ENCODE data around the gene SPOCK3.
"Not testable (repeated sequence)": the region's sequence is repeated elsewhere in the genome, so short reads cannot be mapped to it uniquely, and the experiment has no call there.

The SPOCK3 gene

DNA sequence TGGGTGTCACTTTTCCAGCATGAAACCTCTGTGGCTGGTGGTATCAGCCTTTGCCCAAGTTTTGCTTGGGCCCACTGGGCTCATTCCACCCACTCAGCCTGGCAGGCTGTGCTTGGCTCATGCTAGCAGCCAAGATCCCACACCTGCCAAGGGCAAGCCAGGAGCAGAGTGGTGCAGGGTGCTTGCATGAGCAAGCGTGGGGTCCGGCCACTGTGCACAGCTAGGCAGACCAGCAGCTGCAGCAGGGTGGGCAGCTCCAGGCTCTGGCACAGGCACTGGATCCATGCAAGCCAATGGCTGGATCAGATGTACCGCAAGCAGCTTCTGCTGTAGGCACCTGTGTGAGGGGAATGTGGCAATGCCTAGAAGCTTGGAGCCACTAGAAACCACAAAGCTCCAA lies 253.9 kb downstream of the SPOCK3 start:
- DNase-seq (ENCODE audit: extremely low spot score, insufficient read length, low read depth), result no peak
- FAIRE-seq, result no peak

DNA sequence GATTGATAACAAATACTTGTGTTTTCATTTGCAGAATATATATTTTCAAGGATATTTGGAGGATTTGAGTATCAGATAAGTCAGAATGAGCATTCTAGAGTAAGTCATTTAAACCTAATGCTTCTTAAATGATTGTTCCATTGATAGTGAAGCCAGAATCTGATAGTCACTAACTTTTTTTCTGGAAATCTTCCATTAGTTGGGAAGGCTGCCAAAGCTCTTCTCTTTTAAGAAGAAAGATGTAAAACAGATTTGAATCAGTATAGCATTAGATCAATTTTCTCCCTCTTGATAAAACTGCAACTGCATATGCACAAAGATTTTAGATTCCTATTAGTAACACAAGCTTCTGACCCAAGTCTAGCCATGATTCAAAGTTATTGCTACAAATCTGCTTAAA lies 256.7 kb downstream of the SPOCK3 start:
- DNase-seq (ENCODE audit: extremely low spot score, insufficient read length, low read depth) (no peak), FAIRE-seq (no peak)

DNA sequence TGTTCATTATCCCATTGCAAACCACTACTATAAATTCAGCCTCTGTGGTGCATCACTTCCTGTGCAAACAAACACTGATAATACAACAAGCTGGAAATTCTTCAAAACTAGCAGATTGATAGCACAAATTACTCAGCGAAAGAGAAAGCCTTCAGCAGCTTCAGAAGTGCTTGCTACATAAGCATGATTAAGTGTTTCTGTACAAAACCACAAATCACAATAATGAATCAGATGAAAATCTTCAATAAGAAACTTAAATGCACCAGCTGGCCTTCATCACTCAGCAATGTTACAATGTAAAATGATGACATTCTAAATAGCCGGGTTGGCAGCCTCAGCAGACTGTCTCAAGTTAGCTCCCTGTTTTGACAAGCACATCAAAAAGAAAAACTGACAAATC lies 262.2 kb downstream of the SPOCK3 start:
- FAIRE-seq, result no peak
- no peak for DNase-seq (ENCODE audit: extremely low spot score, insufficient read length, low read depth)

DNA sequence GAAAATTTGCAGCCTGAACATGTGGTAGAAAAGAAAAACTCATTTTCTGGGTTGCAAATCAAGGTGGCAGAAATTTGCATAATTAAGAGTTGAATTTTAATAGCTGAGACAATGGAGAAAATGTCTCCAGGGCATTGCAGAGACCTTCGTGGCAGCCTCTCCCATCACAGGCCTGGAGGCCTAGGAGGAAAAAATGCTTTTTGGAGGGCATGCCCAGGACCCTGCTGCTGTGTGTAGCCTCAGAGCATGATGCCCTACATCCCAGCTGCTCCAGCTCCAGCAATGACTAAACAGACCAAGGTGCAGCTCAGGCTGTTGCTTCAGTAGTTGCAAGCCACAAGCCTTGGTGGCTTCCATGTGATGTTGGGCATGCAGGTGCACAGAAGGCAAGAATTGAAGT lies 266.1 kb downstream of the SPOCK3 start:
- not testable (repeated sequence) for DNase-seq (ENCODE audit: extremely low spot score, insufficient read length, low read depth); FAIRE-seq

DNA sequence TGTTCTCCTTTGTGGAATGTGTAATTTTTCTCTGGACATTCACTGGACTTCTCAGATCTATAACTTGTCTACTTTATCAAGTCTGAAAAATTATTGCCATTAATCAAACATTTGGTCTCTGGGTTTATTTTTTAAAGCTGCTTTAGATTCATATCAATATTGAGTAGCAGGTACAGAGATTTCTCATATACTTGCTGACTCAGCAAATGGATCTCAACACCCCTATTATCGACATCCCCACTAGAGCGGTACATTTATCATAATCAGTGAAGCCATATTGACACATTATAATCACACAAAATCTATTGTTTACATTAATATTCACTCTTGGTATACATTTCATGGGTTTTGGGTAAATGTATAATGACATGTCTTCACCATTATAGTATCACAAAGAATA lies 268.7 kb downstream of the SPOCK3 start:
- DNase-seq (ENCODE audit: extremely low spot score, insufficient read length, low read depth) (no peak), FAIRE-seq (no peak)

DNA sequence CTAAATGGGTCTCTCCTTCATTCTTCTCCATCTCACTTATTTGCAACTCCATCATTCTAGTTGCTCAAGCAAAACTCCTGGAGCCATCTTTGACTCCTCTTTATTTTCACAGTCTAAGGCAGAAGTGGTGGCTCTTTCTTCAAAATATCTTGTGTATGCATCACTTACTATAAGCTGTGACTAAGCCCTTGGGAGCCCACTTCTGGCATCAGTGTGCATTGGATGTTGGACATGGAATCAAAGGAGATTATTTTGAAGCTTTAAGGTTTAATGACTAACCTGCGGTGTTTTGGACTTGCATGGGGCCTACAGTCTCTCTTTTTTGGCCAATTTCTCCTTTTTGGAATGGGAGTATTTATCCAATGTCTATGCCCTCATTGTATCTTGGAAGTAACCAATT lies 276.8 kb downstream of the SPOCK3 start:
- no peak for FAIRE-seq
- DNase-seq (ENCODE audit: extremely low spot score, insufficient read length, low read depth), result no peak

DNA sequence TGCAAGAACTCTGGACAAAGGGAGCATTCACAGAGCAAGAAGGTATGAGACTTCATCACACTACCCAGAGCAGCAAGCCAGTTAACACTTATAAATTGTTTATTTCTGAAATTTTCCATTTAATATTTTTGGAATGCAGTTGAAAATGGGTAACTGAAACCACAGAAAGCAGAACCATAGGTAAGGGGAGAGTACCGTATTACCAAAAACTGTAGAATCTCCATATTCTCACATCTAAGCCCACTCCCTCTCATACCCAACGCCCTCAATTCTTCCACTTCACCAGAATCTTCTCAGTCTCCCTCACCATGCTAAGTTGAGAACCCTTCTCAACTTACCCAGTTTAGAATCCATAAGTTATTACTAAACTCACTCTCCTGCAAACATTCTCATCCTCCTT lies 277.8 kb downstream of the SPOCK3 start:
- DNase-seq (ENCODE audit: extremely low spot score, insufficient read length, low read depth), result no peak
- no peak for FAIRE-seq

DNA sequence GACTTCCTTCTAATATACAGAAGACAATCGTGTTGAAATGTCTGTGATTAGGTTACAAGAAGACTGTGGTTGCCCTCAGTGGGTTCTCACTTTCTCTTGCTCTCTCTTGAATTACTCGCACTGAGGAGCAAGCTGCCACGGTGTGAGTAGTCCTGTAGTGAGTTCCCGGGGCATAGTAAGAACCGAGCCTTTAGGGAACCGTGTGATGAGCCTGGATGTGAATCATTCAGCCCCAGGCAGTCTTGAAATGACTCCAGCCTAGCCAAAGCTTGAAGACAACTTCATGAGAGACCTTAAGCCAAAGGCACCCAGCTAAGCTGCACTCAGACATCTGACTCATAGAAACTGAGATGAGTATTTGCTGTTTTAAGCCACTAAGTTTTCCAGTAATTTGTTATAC lies 292.7 kb downstream of the SPOCK3 start:
- no peak for FAIRE-seq
- no peak for DNase-seq (ENCODE audit: extremely low spot score, insufficient read length, low read depth)

DNA sequence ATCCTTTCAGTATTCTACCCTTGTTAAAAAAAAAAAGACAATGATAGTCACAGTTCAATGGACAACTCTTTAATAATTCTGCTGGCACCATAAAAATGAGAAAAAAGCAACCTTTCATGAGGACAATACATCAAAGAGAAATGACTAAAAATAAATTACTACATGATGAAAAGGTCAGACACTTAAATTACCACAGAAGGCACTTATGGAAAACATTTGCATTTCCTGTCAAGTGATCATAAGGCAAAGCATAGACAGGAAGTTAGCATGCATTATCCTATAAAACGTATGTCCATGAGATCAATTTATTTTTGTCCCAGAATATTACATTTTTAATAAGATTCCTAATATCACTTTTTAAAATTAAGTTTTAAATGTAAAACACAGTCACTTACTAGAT lies 303.8 kb downstream of the SPOCK3 start:
- no peak for FAIRE-seq
- DNase-seq (ENCODE audit: extremely low spot score, insufficient read length, low read depth), result no peak

DNA sequence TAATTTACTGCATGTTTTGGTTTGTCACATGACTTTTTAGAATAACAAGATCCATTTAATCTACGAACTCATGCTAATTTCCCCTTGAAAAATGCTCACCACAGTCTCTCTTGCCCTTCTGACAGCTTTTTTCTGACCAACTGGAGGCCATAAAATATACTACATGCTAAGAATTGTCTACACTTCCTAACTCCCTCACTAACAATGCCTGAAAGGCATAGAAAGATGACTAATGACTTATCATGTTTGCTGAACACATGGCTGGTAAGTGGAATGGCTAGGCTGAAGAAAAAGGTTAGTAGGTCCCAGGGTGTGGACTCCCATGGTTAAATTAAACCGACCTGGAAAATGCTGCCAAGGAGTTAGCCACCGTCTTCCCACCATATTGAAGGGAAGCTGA lies 309.9 kb downstream of the SPOCK3 start:
- DNase-seq (ENCODE audit: extremely low spot score, insufficient read length, low read depth) (no peak), FAIRE-seq (no peak)

DNA sequence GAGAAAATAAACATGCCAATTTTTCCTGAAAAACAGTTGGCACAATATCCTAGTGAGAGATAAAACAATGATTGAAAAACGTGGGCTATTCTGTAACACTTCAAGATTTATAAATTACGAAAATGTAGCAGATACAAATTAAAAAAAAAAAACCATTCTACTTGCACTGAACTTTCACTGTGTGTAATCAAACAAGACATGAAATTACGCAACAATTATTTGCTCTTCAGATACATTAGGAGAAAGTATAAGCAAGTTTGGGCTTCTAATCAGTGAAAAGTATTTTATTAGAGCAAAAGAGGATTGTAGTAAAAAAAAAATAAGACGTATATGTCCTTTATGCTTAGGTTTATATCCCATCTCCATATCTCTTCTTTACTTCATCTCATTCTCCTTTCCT lies 320.4 kb downstream of the SPOCK3 start:
- no peak for DNase-seq (ENCODE audit: extremely low spot score, insufficient read length, low read depth)

DNA sequence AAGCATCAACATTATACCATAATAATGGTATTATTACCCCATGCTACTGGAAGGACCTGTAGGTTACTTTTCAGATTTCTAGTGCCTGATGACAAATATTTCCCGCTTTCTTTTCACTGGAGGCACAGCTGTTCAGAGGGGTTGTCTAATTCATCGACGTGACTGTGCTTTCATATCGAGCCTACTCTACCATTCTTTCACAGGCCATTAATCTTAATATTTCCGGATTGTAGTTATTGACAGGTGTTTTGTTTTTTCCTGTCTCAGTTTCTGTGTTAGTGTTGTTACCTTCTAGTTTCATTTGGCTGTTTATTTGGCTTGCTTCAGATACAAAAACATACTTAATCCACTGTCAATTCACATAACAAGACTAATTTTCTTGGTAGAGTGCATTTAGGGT lies 330.9 kb downstream of the SPOCK3 start:
- no peak for FAIRE-seq
- no peak for DNase-seq (ENCODE audit: extremely low spot score, insufficient read length, low read depth)

More for the DNA sequence above, 320.4 kb downstream of the SPOCK3 start:
- FAIRE-seq, result no peak

DNA sequence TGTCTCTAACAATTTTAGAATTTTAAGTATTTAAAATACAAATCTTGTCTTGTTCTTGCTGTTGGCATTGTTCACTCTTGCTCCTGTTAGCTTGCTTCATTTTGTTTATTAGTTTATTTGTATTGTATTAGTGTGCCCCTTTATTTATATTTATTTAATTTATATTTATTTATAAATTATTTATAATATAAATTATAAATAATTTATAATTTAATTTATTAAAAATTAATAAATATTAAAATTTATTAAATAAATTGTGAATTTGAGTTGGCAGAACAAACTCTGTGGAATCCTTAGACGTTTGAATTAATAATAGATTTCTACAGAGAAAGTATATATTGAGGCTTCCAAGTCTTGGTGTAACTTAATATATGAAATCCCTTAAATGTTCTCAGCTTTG lies 331.4 kb downstream of the SPOCK3 start:
- FAIRE-seq, result no peak
- no peak for DNase-seq (ENCODE audit: extremely low spot score, insufficient read length, low read depth)

DNA sequence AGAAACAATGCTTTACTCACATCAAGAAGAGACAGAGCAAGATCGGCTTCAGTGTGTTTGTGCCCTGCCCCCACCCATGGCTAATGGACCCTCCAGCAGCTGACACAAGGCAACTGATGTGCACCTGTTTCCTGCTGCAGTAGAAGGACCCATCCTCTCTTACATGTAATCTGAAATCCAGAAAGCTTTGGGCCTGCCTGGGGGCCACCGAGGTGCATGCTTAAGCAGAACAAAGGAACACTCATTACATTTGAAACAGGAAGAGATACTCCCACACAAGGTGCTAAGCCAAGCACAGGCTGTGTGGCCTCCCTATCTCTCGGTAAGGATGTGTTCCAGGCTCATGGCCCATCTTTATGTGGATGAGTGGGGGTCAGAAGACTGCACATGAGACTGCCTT lies 338.0 kb downstream of the SPOCK3 start:
- FAIRE-seq, result no peak
- no peak for DNase-seq (ENCODE audit: extremely low spot score, insufficient read length, low read depth)

DNA sequence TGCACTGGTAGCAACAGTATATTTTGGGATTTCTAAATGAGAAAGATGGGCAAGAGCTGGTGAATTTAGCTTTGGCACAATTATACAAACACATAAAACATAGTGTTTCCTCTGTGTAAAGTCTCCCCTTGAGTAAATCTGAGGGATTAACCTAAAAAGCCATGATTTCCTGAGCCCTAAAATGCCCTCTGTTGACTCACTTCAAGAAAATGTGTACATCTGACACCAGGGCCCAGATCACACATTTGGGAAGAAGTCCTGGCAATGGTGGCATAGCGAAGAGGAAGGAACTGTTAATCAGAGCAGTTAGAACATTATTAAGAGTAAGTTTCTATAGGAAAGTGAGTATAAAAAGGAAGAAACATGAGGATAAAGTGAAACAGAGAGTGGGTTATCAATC lies 338.5 kb downstream of the SPOCK3 start:
- FAIRE-seq (no peak), DNase-seq (ENCODE audit: extremely low spot score, insufficient read length, low read depth) (no peak)

DNA sequence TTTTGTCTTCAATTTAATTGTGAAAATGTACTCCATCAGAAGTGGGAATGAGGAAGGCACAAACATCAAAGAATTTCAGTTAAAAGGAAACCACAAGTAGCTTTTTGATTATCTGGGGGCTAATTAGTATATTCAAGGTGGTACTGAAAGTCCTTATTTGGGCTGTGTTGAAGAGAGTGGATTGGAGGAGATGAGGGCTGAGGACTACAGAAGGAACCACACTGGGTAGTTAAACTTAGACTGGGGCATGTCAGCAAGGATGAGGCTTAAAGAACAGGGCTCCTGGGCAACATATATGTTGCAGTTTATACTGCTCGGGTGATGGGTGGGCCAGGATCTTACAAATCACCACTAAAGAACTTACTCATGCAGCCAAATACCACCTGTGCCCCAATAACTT lies 346.8 kb downstream of the SPOCK3 start:
- DNase-seq (ENCODE audit: extremely low spot score, insufficient read length, low read depth) (no peak), FAIRE-seq (no peak)

DNA sequence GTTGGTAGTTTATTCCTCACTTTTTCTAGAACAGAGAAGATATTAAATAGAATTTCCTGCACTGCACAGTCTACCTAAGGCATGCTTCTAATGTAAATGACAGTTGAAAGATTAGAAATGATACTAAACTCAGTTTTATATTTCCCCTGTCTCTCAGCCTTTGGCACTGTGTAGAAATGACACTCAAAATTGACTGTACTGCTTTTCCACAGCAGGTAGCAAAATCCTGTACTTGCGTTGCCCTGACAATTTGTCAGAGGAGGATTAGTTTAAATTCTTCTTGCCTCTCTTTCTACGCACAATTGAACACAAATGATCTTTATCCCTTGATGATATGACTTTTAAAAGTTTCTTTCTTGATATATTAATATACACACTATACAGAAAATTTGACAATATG lies 347.6 kb downstream of the SPOCK3 start:
- no peak for FAIRE-seq
- DNase-seq (ENCODE audit: extremely low spot score, insufficient read length, low read depth), result no peak

DNA sequence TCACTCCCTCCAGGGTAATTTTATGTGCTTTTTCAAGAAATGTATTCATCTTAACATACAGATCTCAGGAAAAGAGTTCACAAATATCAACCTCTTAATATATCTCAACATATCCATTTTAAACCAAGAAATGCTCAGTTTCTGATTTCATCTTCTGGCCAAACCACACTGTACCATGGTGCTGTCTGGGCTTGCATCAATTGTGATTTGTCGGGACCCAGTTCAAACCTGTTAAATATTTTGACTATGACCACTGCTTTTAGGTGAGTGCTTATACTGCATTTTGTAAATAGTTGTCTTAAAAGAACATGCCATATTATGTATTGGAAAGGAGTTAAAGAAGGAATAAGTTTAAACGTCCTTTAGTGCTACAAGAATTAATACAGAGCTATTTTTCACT lies 352.1 kb downstream of the SPOCK3 start:
- no peak for DNase-seq (ENCODE audit: extremely low spot score, insufficient read length, low read depth)
- FAIRE-seq, result no peak

DNA sequence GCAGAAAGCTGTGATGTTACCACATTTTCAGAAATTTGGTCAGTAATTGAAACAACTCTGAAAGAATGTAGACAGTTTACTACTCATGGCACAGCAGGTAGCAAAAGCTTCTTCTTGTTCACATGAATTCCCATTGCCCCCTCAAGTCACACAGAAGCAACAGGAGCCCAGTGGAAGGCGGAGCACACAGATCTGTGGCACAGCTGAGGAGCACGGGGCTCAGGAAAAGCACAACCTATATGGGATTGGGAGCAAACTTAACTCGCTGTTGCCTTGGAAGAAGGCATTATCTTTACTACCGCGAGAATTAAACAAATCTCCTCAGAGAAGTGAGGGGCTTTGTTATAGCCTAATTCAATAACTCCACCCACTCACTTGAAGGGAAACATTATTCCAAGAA lies 358.5 kb downstream of the SPOCK3 start:
- no peak for DNase-seq (ENCODE audit: extremely low spot score, insufficient read length, low read depth)
- FAIRE-seq, result no peak

DNA sequence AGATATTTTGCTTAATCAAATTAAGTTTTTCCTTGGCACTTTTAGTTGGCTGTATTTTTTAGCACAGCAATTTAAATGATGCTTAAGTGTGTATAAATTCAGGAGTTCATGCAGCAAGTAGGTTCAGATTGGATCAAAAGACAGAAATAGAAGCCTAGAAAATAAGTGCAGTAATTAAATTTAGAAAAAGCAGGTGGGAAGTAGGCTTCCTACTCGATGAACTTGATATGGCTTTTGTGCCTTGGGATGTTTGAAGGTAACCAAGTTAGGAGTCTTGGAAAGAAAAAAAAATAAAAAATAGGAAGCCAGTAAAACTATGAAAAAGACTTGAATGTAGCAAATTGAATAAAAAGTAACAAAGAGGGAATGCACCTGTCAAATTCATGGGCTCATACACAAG lies 372.3 kb downstream of the SPOCK3 start:
- no peak for FAIRE-seq
- no peak for DNase-seq (ENCODE audit: extremely low spot score, insufficient read length, low read depth)

DNA sequence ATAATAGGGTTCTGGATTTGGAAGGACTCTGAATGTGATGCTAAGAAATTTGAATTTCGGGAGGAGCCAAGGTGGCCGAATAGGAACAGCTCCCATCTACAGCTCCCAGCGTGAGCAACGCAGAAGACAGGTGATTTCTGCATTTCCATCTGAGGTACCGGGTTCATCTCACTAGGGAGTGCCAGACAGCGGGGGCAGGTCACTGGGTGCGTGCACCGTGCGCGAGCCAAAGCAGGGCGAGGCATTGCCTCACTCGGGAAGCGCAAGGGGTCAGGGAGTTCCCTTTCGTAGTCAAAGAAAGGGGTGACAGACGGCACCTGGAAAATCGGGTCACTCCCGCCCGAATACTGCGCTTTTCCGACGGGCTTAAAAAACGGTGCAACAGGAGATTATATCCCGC lies 383.9 kb downstream of the SPOCK3 start:
- FAIRE-seq; DNase-seq (ENCODE audit: extremely low spot score, insufficient read length, low read depth): not testable (repeated sequence)

DNA sequence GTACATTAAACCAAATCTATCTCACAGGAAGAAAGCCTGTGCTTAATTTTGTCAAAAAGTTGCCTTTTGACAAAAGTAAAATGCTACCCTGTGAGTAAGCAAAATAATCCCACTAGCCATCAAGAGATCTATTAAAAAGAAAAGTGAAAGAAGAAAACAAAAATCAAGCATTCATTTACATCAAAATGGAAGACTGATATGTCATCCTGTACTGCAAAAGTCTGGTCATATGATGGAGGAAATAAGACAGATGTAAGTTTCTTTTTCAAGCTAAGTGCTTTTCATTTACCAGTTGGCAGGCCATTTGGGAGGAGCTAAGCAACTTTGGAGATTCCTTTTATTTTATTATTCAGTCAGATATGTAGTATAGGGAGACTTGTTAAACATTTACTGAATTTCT lies 387.4 kb downstream of the SPOCK3 start:
- DNase-seq (ENCODE audit: extremely low spot score, insufficient read length, low read depth), result no peak
- no peak for FAIRE-seq

DNA sequence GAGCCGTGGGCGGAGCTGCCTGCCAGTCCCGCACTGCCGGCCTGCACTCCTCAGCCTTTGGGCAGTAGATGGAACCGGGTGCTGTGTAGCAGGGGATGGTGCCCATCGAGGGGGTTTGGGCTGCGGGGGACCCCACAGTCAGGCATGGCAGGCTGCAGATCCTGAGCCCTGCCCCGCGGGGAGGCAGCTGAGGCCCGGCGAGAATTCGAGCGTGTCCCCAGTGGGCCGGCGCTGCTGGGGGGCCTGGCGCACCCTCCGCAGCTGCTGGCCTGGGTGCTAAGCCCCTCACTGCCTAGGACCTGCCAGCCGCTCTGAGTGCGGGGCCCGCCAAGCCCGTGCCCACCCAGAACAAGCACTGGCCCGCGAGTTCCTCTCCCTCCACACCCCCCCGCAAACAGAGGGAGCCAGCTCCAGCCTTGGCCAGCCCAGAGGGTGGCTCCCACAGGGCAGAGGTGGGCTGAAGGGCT lies 391.5 kb downstream of the SPOCK3 start:
- DNase-seq (ENCODE audit: extremely low spot score, insufficient read length, low read depth) (no peak), FAIRE-seq (no peak)

Data from GM18507 (cell line).